Stimulated activated naive CD8-positive, alpha-beta T cell treated with anti-CD3 and anti-CD28 coated beads, Interleukin-15, Interleukin-2, amounts not matched to agents 100 ng/mL and 50 ng/mL, for 24 hours (primary cell): ENCODE measurements around the gene PCSK6.
A peak's percentile ranks its signal among the peaks of the same experiment; 100 is the strongest.

Experiments
- H3K27ac Mint-ChIP-seq: one replicate; pipeline ENCODE4 v1.8.0; 2021; ENCODE audit warnings: mild to moderate bottlenecking, mixed read lengths
- H3K27me3 Mint-ChIP-seq: one replicate; pipeline ENCODE4 v1.8.0; 2021; ENCODE audit warnings: mixed read lengths
- H3K36me3 Mint-ChIP-seq: one replicate; pipeline ENCODE4 v1.8.0; 2021; ENCODE audit warnings: low read depth, mixed read lengths
- H3K4me1 Mint-ChIP-seq: one replicate; pipeline ENCODE4 v1.8.0; 2021; ENCODE audit warnings: low read depth, mixed read lengths
- H3K4me3 Mint-ChIP-seq: one replicate; pipeline ENCODE4 v1.8.0; 2021; ENCODE audit warnings: mild to moderate bottlenecking, mixed read lengths
- H3K9me3 Mint-ChIP-seq: one replicate; pipeline ENCODE4 v1.8.0; 2021; ENCODE audit warnings: mixed read lengths

PCSK6 gene

GRCh38 chr15:101327147-101327740 lies 162.3 kb downstream of the PCSK6 start:
- H3K4me1 Mint-ChIP-seq, result peaks cover 2% of the 10 kb centered on the region
- H3K9me3 Mint-ChIP-seq, result no peaks in the 10 kb centered on the region
- H3K27me3 Mint-ChIP-seq, result peaks cover 11% of the 10 kb centered on the region
- no peak overlapping the region for H3K27ac Mint-ChIP-seq
- H3K4me3 Mint-ChIP-seq, result no peak overlapping the region
- H3K36me3 Mint-ChIP-seq, result no peaks in the 10 kb centered on the region

GRCh38 chr15:101326462-101327146 lies 162.9 kb downstream of the PCSK6 start:
- Mint-ChIP-seq H3K36me3 (no peaks in the 10 kb centered on the region), H3K4me3 (no peak overlapping the region), H3K4me1 (peaks cover 4% of the 10 kb centered on the region), H3K27ac (no peak overlapping the region), H3K9me3 (no peaks in the 10 kb centered on the region), H3K27me3 (peaks cover 16% of the 10 kb centered on the region)

GRCh38 chr15:101326026-101326315 lies 163.5 kb downstream of the PCSK6 start:
- Mint-ChIP-seq H3K4me1 (peaks cover 6% of the 10 kb centered on the region), H3K27ac (no peak overlapping the region), H3K4me3 (no peak overlapping the region), H3K9me3 (no peaks in the 10 kb centered on the region), H3K36me3 (no peaks in the 10 kb centered on the region), H3K27me3 (peaks cover 16% of the 10 kb centered on the region)

- peaks cover 12% of the 10 kb centered on the region for H3K4me1 Mint-ChIP-seq
- H3K4me3 Mint-ChIP-seq, result no peak overlapping the region
- H3K27me3 Mint-ChIP-seq, result peaks cover 16% of the 10 kb centered on the region
- H3K9me3 Mint-ChIP-seq, result no peaks in the 10 kb centered on the region
- H3K27ac Mint-ChIP-seq, result no peak overlapping the region
- no peaks in the 10 kb centered on the region for H3K36me3 Mint-ChIP-seq
Measured at GRCh38 chr15:101325263-101326025, 164.1 kb downstream of the PCSK6 start.

GRCh38 chr15:101324524-101325177 lies 164.9 kb downstream of the PCSK6 start:
- H3K36me3 Mint-ChIP-seq, result no peaks in the 10 kb centered on the region
- H3K27me3 Mint-ChIP-seq, result peaks cover 16% of the 10 kb centered on the region
- no peak overlapping the region for H3K27ac Mint-ChIP-seq
- H3K9me3 Mint-ChIP-seq, result no peaks in the 10 kb centered on the region
- peaks cover 16% of the 10 kb centered on the region for H3K4me1 Mint-ChIP-seq
- no peak overlapping the region for H3K4me3 Mint-ChIP-seq

- H3K27ac Mint-ChIP-seq, result no peak overlapping the region
- peaks cover 16% of the 10 kb centered on the region for H3K4me1 Mint-ChIP-seq
- H3K9me3 Mint-ChIP-seq, result no peaks in the 10 kb centered on the region
- no peak overlapping the region for H3K4me3 Mint-ChIP-seq
- no peaks in the 10 kb centered on the region for H3K36me3 Mint-ChIP-seq
- peaks cover 16% of the 10 kb centered on the region for H3K27me3 Mint-ChIP-seq
Measured at GRCh38 chr15:101323793-101324523, 165.5 kb downstream of the PCSK6 start.

- no peaks in the 10 kb centered on the region for H3K9me3 Mint-ChIP-seq
- H3K4me3 Mint-ChIP-seq, result no peak overlapping the region
- peaks cover 13% of the 10 kb centered on the region for H3K27me3 Mint-ChIP-seq
- peaks cover 16% of the 10 kb centered on the region for H3K4me1 Mint-ChIP-seq
- no peak overlapping the region for H3K27ac Mint-ChIP-seq
- no peaks in the 10 kb centered on the region for H3K36me3 Mint-ChIP-seq
Measured at GRCh38 chr15:101322854-101323477, 166.5 kb downstream of the PCSK6 start.

- Mint-ChIP-seq H3K4me1 (peaks cover 16% of the 10 kb centered on the region), H3K27ac (no peak overlapping the region), H3K27me3 (peaks cover 9% of the 10 kb centered on the region)
Measured at GRCh38 chr15:101322016-101322695, 167.4 kb downstream of the PCSK6 start.

GRCh38 chr15:101320501-101321052 lies 168.9 kb downstream of the PCSK6 start:
- Mint-ChIP-seq H3K27me3 (peaks cover 4% of the 10 kb centered on the region), H3K27ac (peak overlapping the region; percentile 90), H3K36me3 (no peaks in the 10 kb centered on the region), H3K4me1 (peaks cover 16% of the 10 kb centered on the region), H3K4me3 (peak overlapping the region; percentile 81), H3K9me3 (no peaks in the 10 kb centered on the region)

More at GRCh38 chr15:101322016-101322695, 167.4 kb downstream of the PCSK6 start:
- H3K36me3 Mint-ChIP-seq, result no peaks in the 10 kb centered on the region
- no peak overlapping the region for H3K4me3 Mint-ChIP-seq
- H3K9me3 Mint-ChIP-seq, result no peaks in the 10 kb centered on the region

- no peaks in the 10 kb centered on the region for H3K36me3 Mint-ChIP-seq
- H3K4me1 Mint-ChIP-seq, result peaks cover 16% of the 10 kb centered on the region
- H3K4me3 Mint-ChIP-seq, result no peak overlapping the region
- H3K27me3 Mint-ChIP-seq, result peaks cover 4% of the 10 kb centered on the region
- H3K27ac Mint-ChIP-seq, result no peak overlapping the region
- H3K9me3 Mint-ChIP-seq, result no peaks in the 10 kb centered on the region
Measured at GRCh38 chr15:101318839-101319238, 170.7 kb downstream of the PCSK6 start.

- Mint-ChIP-seq H3K27me3 (peaks cover 4% of the 10 kb centered on the region), H3K9me3 (no peaks in the 10 kb centered on the region), H3K36me3 (no peaks in the 10 kb centered on the region), H3K27ac (no peak overlapping the region), H3K4me3 (no peak overlapping the region), H3K4me1 (peaks cover 16% of the 10 kb centered on the region)
Measured at GRCh38 chr15:101318147-101318819, 171.2 kb downstream of the PCSK6 start.

- no peaks in the 10 kb centered on the region for H3K9me3 Mint-ChIP-seq
- peaks cover 15% of the 10 kb centered on the region for H3K4me1 Mint-ChIP-seq
- no peaks in the 10 kb centered on the region for H3K36me3 Mint-ChIP-seq
- peaks cover 4% of the 10 kb centered on the region for H3K27me3 Mint-ChIP-seq
- H3K27ac Mint-ChIP-seq, result no peak overlapping the region
- no peak overlapping the region for H3K4me3 Mint-ChIP-seq
Measured at GRCh38 chr15:101317336-101317872, 172.1 kb downstream of the PCSK6 start.

- H3K27ac Mint-ChIP-seq, result no peak overlapping the region
- H3K9me3 Mint-ChIP-seq, result no peaks in the 10 kb centered on the region
- H3K4me3 Mint-ChIP-seq, result no peak overlapping the region
- H3K4me1 Mint-ChIP-seq, result peaks cover 12% of the 10 kb centered on the region
- H3K36me3 Mint-ChIP-seq, result no peaks in the 10 kb centered on the region
- H3K27me3 Mint-ChIP-seq, result no peaks in the 10 kb centered on the region
Measured at GRCh38 chr15:101316529-101316928, 173.0 kb downstream of the PCSK6 start.
